Nephron progenitor cell (in vitro differentiated cells): ENCODE measurements around the gene ISG20.

ENCODE experiments used
- DNase-seq: peaks from one replicate; pipeline ENCODE4 v3.0.0; 2021
- H3K27ac Mint-ChIP-seq: 2 replicates; pipeline ENCODE4 v1.8.0; 2021; ENCODE audit warnings: mild to moderate bottlenecking, moderate library complexity, mixed read lengths
- H3K27me3 Mint-ChIP-seq: 2 replicates; pipeline ENCODE4 v1.8.0; 2021; ENCODE audit warnings: mild to moderate bottlenecking, low read depth, mixed read lengths; ENCODE audit not compliant: poor library complexity
- H3K36me3 Mint-ChIP-seq: 2 replicates; pipeline ENCODE4 v1.8.0; 2021; ENCODE audit warnings: low read depth, mixed read lengths
- H3K4me1 Mint-ChIP-seq: 2 replicates; pipeline ENCODE4 v1.8.0; 2021; ENCODE audit warnings: mixed read lengths
- H3K4me3 Mint-ChIP-seq: 2 replicates; pipeline ENCODE4 v1.8.0; 2021; ENCODE audit warnings: mild to moderate bottlenecking, moderate library complexity, mixed read lengths
- H3K9me3 Mint-ChIP-seq: 2 replicates; pipeline ENCODE4 v1.8.0; 2021; ENCODE audit warnings: mild to moderate bottlenecking, moderate library complexity, mixed read lengths
- CTCF ChIP-seq: fragments of 200-600 bp; sonication (generic); IDR thresholded peaks from 2 replicates; pipeline ENCODE4 v1.5.0; 2021; ENCODE audit warnings: antibody characterized with exemption

The ISG20 gene

DNA sequence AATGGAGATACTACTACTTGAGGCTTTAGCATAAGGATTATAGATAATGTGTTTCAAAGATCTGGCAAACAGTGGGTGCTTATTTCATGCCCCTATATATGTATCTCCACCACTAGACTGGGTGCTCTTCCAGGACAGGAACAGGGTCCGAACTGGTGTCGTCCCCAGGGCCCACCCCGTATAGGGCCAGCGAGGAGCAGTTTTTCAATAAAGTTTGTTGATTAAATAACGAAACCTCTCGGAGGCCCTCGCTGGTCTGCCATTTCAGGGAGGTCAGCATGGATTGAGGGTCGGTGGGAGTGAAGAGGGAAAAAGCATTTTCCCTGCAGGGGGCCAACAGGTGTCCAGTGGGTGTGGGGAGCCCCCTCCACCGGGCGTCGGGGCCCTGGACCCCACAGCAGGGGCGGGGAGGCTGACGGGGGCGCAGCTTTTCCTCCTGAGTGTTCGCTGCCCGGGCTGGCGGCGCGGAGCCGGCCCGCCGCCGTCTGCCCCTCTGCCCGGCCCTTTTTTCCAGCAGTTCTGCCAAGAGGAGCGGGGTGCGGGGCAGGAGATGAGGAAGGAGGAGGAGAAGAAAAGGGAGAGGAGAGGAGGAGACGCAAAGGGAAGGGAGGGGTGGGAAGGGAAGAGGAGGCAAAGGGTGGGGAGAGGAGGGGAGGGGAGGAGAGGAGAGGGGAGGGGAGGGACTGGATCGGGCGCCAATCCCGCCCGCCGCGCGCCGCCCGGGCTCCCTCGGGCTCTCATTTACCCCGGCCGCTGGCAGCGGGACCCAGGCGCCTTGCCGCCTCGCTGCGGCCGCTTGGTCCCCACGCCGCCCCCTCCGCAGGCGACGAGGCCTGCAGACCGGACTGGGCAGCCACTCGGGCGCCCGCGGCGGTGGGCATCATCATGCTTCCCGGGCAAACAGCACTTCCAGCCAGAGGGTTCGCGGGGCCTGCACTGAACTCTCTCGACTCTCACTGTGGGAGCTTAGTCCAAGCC is 66.3 kb downstream of the ISG20 start:
- TF ChIP-seq CTCF = no peak
- H3K4me1 Mint-ChIP-seq = peaks cover 14% of the 10 kb centered on the region
- peak; percentile 51 for DNase-seq
- H3K27me3 Mint-ChIP-seq = peaks cover 76% of the 10 kb centered on the region
- no peak overlapping the region for H3K27ac Mint-ChIP-seq
- H3K9me3 Mint-ChIP-seq = peaks cover 3% of the 10 kb centered on the region
- no peaks in the 10 kb centered on the region for H3K36me3 Mint-ChIP-seq
- H3K4me3 Mint-ChIP-seq = peak overlapping the region; percentile 79

GRCh38 chr15:88705769-88706165 is 67.0 kb downstream of the ISG20 start:
- peaks cover 14% of the 10 kb centered on the region for H3K4me1 Mint-ChIP-seq
- no peaks in the 10 kb centered on the region for H3K36me3 Mint-ChIP-seq
- no peak for DNase-seq
- H3K9me3 Mint-ChIP-seq = peaks cover 3% of the 10 kb centered on the region
- peak overlapping the region; percentile 77 for H3K4me3 Mint-ChIP-seq
- peak overlapping the region; percentile 6 for H3K27ac Mint-ChIP-seq
- TF ChIP-seq CTCF = no peak
- H3K27me3 Mint-ChIP-seq = peaks cover 77% of the 10 kb centered on the region
